Measurements from ENCODE around the gene FILIP1L.
A peak's percentile ranks its signal among the peaks of the same experiment; 100 is the strongest.

The FILIP1L gene

GRCh38 chr3:99895131-99895696 is 219.1 kb downstream of the FILIP1L start:
- TF ChIP-seq EZH2phosphoT487 (IDR thresholded peaks at IDR 0.05; ENCODE audit: borderline replicate concordance) (no peak), CTCF (conservative IDR thresholded peaks at IDR 0.05; ENCODE audit: low read length) (no peak)
- H2AFZ ChIP-seq (ENCODE audit: low read length) = no peak overlapping the region
- H3K4me2 ChIP-seq (ENCODE audit: low read depth, low read length, poor library complexity, severe bottlenecking) = peak overlapping the region; percentile 9

GRCh38 chr3:99892332-99892731 is 222.0 kb downstream of the FILIP1L start:
- no peak for TF ChIP-seq EZH2phosphoT487 (IDR thresholded peaks at IDR 0.05; ENCODE audit: borderline replicate concordance)
- TF ChIP-seq CTCF (conservative IDR thresholded peaks at IDR 0.05; ENCODE audit: low read length) = peak; percentile 24
- H3K9me3 ChIP-seq (ENCODE audit: insufficient read depth, low read depth, low read length) = no peaks in the 10 kb centered on the region
- no peak overlapping the region for H3K4me2 ChIP-seq (ENCODE audit: low read depth, low read length, poor library complexity, severe bottlenecking)
- H3K4me1 ChIP-seq (ENCODE audit: insufficient read depth, low read length, poor library complexity, severe bottlenecking) = peaks cover 12% of the 10 kb centered on the region
- H3K4me3 ChIP-seq (ENCODE audit: low read length, poor library complexity, severe bottlenecking) = no peak overlapping the region
- no peaks in the 10 kb centered on the region for H3K36me3 ChIP-seq (ENCODE audit: insufficient read depth, low read length)
- no peak overlapping the region for H2AFZ ChIP-seq (ENCODE audit: low read length)
- no peaks in the 10 kb centered on the region for H3K9me2 ChIP-seq (replicated peaks; ENCODE audit: low read depth, low read length)
- no peaks in the 10 kb centered on the region for H4K20me1 ChIP-seq (ENCODE audit: insufficient read depth, low read length, poor library complexity, severe bottlenecking)
- H3K27me3 ChIP-seq (ENCODE audit: insufficient read depth, low read length, poor library complexity, severe bottlenecking) = no peaks in the 10 kb centered on the region
- H3K9ac ChIP-seq (ENCODE audit: low read depth, low read length, poor library complexity, severe bottlenecking) = no peak overlapping the region
- H3F3A ChIP-seq (ENCODE audit: low read depth) = no peaks in the 10 kb centered on the region
- no peaks in the 10 kb centered on the region for H3K79me2 ChIP-seq (ENCODE audit: insufficient read depth, low read length)

More at GRCh38 chr3:99895131-99895696, 219.1 kb downstream of the FILIP1L start:
- Histone ChIP-seq H3F3A (ENCODE audit: low read depth) (no peaks in the 10 kb centered on the region), H3K79me2 (ENCODE audit: insufficient read depth, low read length) (no peaks in the 10 kb centered on the region), H3K9me3 (ENCODE audit: insufficient read depth, low read depth, low read length) (no peaks in the 10 kb centered on the region), H3K27me3 (ENCODE audit: insufficient read depth, low read length, poor library complexity, severe bottlenecking) (no peaks in the 10 kb centered on the region), H3K9me2 (replicated peaks; ENCODE audit: low read depth, low read length) (no peaks in the 10 kb centered on the region), H3K4me1 (ENCODE audit: insufficient read depth, low read length, poor library complexity, severe bottlenecking) (peaks cover 12% of the 10 kb centered on the region), H3K4me3 (ENCODE audit: low read length, poor library complexity, severe bottlenecking) (no peak overlapping the region), H3K36me3 (ENCODE audit: insufficient read depth, low read length) (no peaks in the 10 kb centered on the region), H3K9ac (ENCODE audit: low read depth, low read length, poor library complexity, severe bottlenecking) (no peak overlapping the region), H4K20me1 (ENCODE audit: insufficient read depth, low read length, poor library complexity, severe bottlenecking) (no peaks in the 10 kb centered on the region)

GRCh38 chr3:99891610-99892285 is 222.6 kb downstream of the FILIP1L start:
- no peaks in the 10 kb centered on the region for H3K79me2 ChIP-seq (ENCODE audit: insufficient read depth, low read length)
- no peaks in the 10 kb centered on the region for H3K9me3 ChIP-seq (ENCODE audit: insufficient read depth, low read depth, low read length)
- TF ChIP-seq CTCF (conservative IDR thresholded peaks at IDR 0.05; ENCODE audit: low read length) (no peak), EZH2phosphoT487 (IDR thresholded peaks at IDR 0.05; ENCODE audit: borderline replicate concordance) (no peak)
- no peaks in the 10 kb centered on the region for H3F3A ChIP-seq (ENCODE audit: low read depth)
- H3K4me2 ChIP-seq (ENCODE audit: low read depth, low read length, poor library complexity, severe bottlenecking) = no peak overlapping the region
- H3K9me2 ChIP-seq (replicated peaks; ENCODE audit: low read depth, low read length) = no peaks in the 10 kb centered on the region
- no peaks in the 10 kb centered on the region for H4K20me1 ChIP-seq (ENCODE audit: insufficient read depth, low read length, poor library complexity, severe bottlenecking)
- no peak overlapping the region for H2AFZ ChIP-seq (ENCODE audit: low read length)
- no peak overlapping the region for H3K4me3 ChIP-seq (ENCODE audit: low read length, poor library complexity, severe bottlenecking)
- no peaks in the 10 kb centered on the region for H3K36me3 ChIP-seq (ENCODE audit: insufficient read depth, low read length)
- H3K9ac ChIP-seq (ENCODE audit: low read depth, low read length, poor library complexity, severe bottlenecking) = no peak overlapping the region
- H3K27me3 ChIP-seq (ENCODE audit: insufficient read depth, low read length, poor library complexity, severe bottlenecking) = no peaks in the 10 kb centered on the region
- H3K4me1 ChIP-seq (ENCODE audit: insufficient read depth, low read length, poor library complexity, severe bottlenecking) = peaks cover 12% of the 10 kb centered on the region

All from Loucy (cell line).